Islet of Langerhans (tissue), 1 donor: ENCODE data around the gene MYO1C.
"Not testable (repeated sequence)": the region's sequence is repeated elsewhere in the genome, so short reads cannot be mapped to it uniquely, and the experiment has no call there.

Experiments
- FAIRE-seq: peaks from one replicate; lab custom pipeline; 2011; peaks lifted over from hg19 to GRCh38; lab: Jason Lieb, UNC

MYO1C gene

GRCh38 chr17:1509290-1509881 lies 16.9 kb upstream of the MYO1C start:
- FAIRE-seq = no peak

- not testable (repeated sequence) for FAIRE-seq
Observed at GRCh38 chr17:1508709-1509108, 16.2 kb upstream of the MYO1C start.

- FAIRE-seq = no peak
Observed at GRCh38 chr17:1506649-1507267, 14.3 kb upstream of the MYO1C start.

- FAIRE-seq = no peak
Observed at GRCh38 chr17:1505586-1505985, 13.1 kb upstream of the MYO1C start.

GRCh38 chr17:1504866-1505265 lies 12.4 kb upstream of the MYO1C start:
- no peak for FAIRE-seq

GRCh38 chr17:1503699-1504098 lies 11.2 kb upstream of the MYO1C start:
- FAIRE-seq = no peak

GRCh38 chr17:1498869-1499268 lies 6.4 kb upstream of the MYO1C start:
- FAIRE-seq = no peak

- no peak for FAIRE-seq
Observed at GRCh38 chr17:1498233-1498632, 5.7 kb upstream of the MYO1C start.

- no peak for FAIRE-seq
Observed at GRCh38 chr17:1497831-1498230, 5.3 kb upstream of the MYO1C start.

GRCh38 chr17:1496869-1497268 lies 4.4 kb upstream of the MYO1C start:
- FAIRE-seq = no peak

GRCh38 chr17:1495265-1495989 lies 2.9 kb upstream of the MYO1C start:
- no peak for FAIRE-seq

- no peak for FAIRE-seq
Observed at GRCh38 chr17:1494736-1495253, 2.3 kb upstream of the MYO1C start.

- FAIRE-seq = no peak
Observed at GRCh38 chr17:1494203-1494602, 1.7 kb upstream of the MYO1C start.

GRCh38 chr17:1493291-1493980 lies 950 bp upstream of the MYO1C start:
- no peak for FAIRE-seq

GRCh38 chr17:1491443-1492248 lies 840 bp downstream of the MYO1C start:
- no peak for FAIRE-seq

- no peak for FAIRE-seq
Observed at GRCh38 chr17:1490643-1491442, 1.6 kb downstream of the MYO1C start.

- FAIRE-seq = no peak
Observed at GRCh38 chr17:1488826-1489270, 3.6 kb downstream of the MYO1C start.

GRCh38 chr17:1487939-1488825 lies 4.3 kb downstream of the MYO1C start:
- FAIRE-seq = no peak

GRCh38 chr17:1486802-1487695 lies 5.4 kb downstream of the MYO1C start:
- FAIRE-seq = no peak
